GM23338 (cell line): ENCODE data around the gene ARHGAP42. TPM values are rescaled to one million over a fixed set of nuclear protein-coding genes. Genes with fewer than 3 reads are reported as not detected.

Source experiments
- ATAC-seq: fragments of 200-7000 bp; cut with Tn5 transposase; 3 replicates; pipeline ENCODE4 v1.9.1; 2020
- DNase-seq: peaks from one replicate; pipeline ENCODE4 v3.0.0-alpha.2; 2015; ENCODE audit warnings: low spot score
- H2AFZ ChIP-seq: fragments of 200-600 bp; sonication (generic); 2 replicates; pipeline ENCODE4 v1.8.0; 2016; ENCODE audit warnings: antibody characterized with exemption, mild to moderate bottlenecking, moderate library complexity
- H3F3A ChIP-seq: fragments of 200-600 bp; sonication (generic); replicated peaks from 2 replicates; pipeline ENCODE4 v1.8.0; 2017; ENCODE audit warnings: antibody characterized with exemption, mixed run types, low read depth
- H3K27ac ChIP-seq: fragments of 200-600 bp; sonication (generic); 2 replicates; pipeline ENCODE4 v1.6.1; 2016; ENCODE audit warnings: low read depth
- H3K27me3 ChIP-seq: fragments of 200-600 bp; sonication (generic); 2 replicates; pipeline ENCODE4 v1.8.0; 2016; ENCODE audit warnings: mild to moderate bottlenecking, mixed run types, moderate library complexity; ENCODE audit not compliant: insufficient read depth
- H3K36me3 ChIP-seq: fragments of 200-600 bp; sonication (generic); 2 replicates; pipeline ENCODE4 v1.8.0; 2016; ENCODE audit warnings: mild to moderate bottlenecking; ENCODE audit not compliant: insufficient read depth
- H3K4me1 ChIP-seq: fragments of 200-600 bp; sonication (generic); 2 replicates; pipeline ENCODE4 v1.8.0; 2016; ENCODE audit warnings: mild to moderate bottlenecking, moderate library complexity; ENCODE audit not compliant: insufficient read depth
- H3K4me2 ChIP-seq: fragments of 200-600 bp; sonication (generic); 2 replicates; pipeline ENCODE4 v1.7.1; 2017; ENCODE audit warnings: mixed run types
- H3K4me3 ChIP-seq: fragments of 200-600 bp; sonication (generic); 2 replicates; pipeline ENCODE4 v1.6.1; 2016; ENCODE audit warnings: mixed run types
- H3K79me2 ChIP-seq: fragments of 200-600 bp; sonication (generic); replicated peaks from 2 replicates; pipeline ENCODE4 v1.8.0; 2017; ENCODE audit warnings: mild to moderate bottlenecking; ENCODE audit not compliant: insufficient read depth
- H3K9me2 ChIP-seq: fragments of 200-600 bp; sonication (generic); 2 replicates; pipeline ENCODE4 v1.8.0; 2017; ENCODE audit not compliant: insufficient read depth
- H4K20me1 ChIP-seq: fragments of 200-600 bp; sonication (generic); replicated peaks from 2 replicates; pipeline ENCODE4 v1.8.0; 2017; ENCODE audit warnings: mild to moderate bottlenecking; ENCODE audit not compliant: insufficient read depth
- H3K27ac Mint-ChIP-seq: 2 replicates; pipeline ENCODE4 v1.8.0; 2020; ENCODE audit warnings: inconsistent platforms, mild to moderate bottlenecking, moderate library complexity, mixed read lengths
- H3K27me3 Mint-ChIP-seq: 3 replicates; pipeline ENCODE4 v1.8.0; 2022; ENCODE audit warnings: low read depth, mild to moderate bottlenecking, moderate library complexity, mixed read lengths, inconsistent platforms; ENCODE audit not compliant: insufficient read depth, poor library complexity
- H3K36me3 Mint-ChIP-seq: 3 replicates; pipeline ENCODE4 v1.8.0; 2021; ENCODE audit warnings: low read depth, mild to moderate bottlenecking, inconsistent platforms, moderate library complexity, mixed read lengths
- H3K4me1 Mint-ChIP-seq: 3 replicates; pipeline ENCODE4 v1.8.0; 2020; ENCODE audit warnings: mild to moderate bottlenecking, inconsistent platforms, mixed read lengths
- H3K4me3 Mint-ChIP-seq: 3 replicates; pipeline ENCODE4 v1.8.0; 2021; ENCODE audit warnings: moderate library complexity, mild to moderate bottlenecking, inconsistent platforms, mixed read lengths
- H3K9me3 Mint-ChIP-seq: 3 replicates; pipeline ENCODE4 v1.8.0; 2020; ENCODE audit warnings: moderate library complexity, mild to moderate bottlenecking, inconsistent platforms, mixed read lengths
- CREB1 ChIP-seq: fragments of 250-450 bp; sonication (Bioruptor Pico); IDR thresholded peaks from 2 replicates; pipeline ENCODE4 v1.5.0; 2020; ENCODE audit warnings: low read depth, mild to moderate bottlenecking, moderate library complexity
- CTCF ChIP-seq, 2 experiments: fragments of 200-600 bp in 1 of 2; sonication (generic) in 1 of 2; conservative IDR thresholded peaks; 2 replicates each; pipeline versions ENCODE4 v1.5.1 to v1.6.1; 2016 to 2017; ENCODE audit warnings: antibody characterized with exemption in 2 of 2, low read depth in 2 of 2, mild to moderate bottlenecking in 2 of 2, moderate library complexity in 1 of 2
- EZH2 ChIP-seq: fragments of 200-600 bp; sonication (generic); IDR thresholded peaks from one replicate; pipeline ENCODE4 v1.8.0; 2017; ENCODE audit warnings: antibody characterized with exemption, mild to moderate bottlenecking, low read depth; ENCODE audit not compliant: unreplicated experiment
- EZH2phosphoT487 ChIP-seq: fragments of 200-600 bp; sonication (generic); IDR thresholded peaks from one replicate; pipeline ENCODE4 v1.8.1; 2018; ENCODE audit warnings: antibody characterized with exemption; ENCODE audit not compliant: unreplicated experiment
- JUNB ChIP-seq: IDR thresholded peaks from one replicate; pipeline ENCODE4 v1.6.1; 2016; ENCODE audit warnings: antibody characterized with exemption; ENCODE audit not compliant: unreplicated experiment
- NANOG ChIP-seq: IDR thresholded peaks from 2 replicates; pipeline ENCODE4 v1.6.1; 2016; ENCODE audit warnings: antibody characterized with exemption, borderline replicate concordance
- POLR2AphosphoS5 ChIP-seq: IDR thresholded peaks from 2 replicates; pipeline ENCODE4 v1.6.1; 2016; ENCODE audit warnings: antibody characterized with exemption, low read depth
- REST ChIP-seq: IDR thresholded peaks from one replicate; pipeline ENCODE4 v1.6.1; 2018; ENCODE audit warnings: antibody characterized with exemption; ENCODE audit not compliant: unreplicated experiment
- STAT1 ChIP-seq: IDR thresholded peaks from one replicate; pipeline ENCODE4 v1.6.1; 2016; ENCODE audit warnings: antibody characterized with exemption; ENCODE audit not compliant: unreplicated experiment
- ZNF114 ChIP-seq: fragments of 250-450 bp; sonication (Bioruptor Pico); IDR thresholded peaks from 2 replicates; pipeline ENCODE4 v1.5.0; 2020; ENCODE audit warnings: mild to moderate bottlenecking, moderate library complexity
- ZNF331 ChIP-seq: fragments of 250-450 bp; sonication (Bioruptor Pico); IDR thresholded peaks from 2 replicates; pipeline ENCODE4 v1.5.0; 2020; ENCODE audit warnings: low read depth, mild to moderate bottlenecking, moderate library complexity
- ZNF462 ChIP-seq: fragments of 250-450 bp; sonication (Bioruptor Pico); IDR thresholded peaks from 2 replicates; pipeline ENCODE4 v1.5.0; 2020; ENCODE audit warnings: mild to moderate bottlenecking, moderate library complexity
- polyA plus RNA-seq: library from polyadenylated mRNA; unstranded; fragments of >200 nt; fragmentation: Nextera tagmentation; extraction: Ambion mirVana; gene quantifications from 2 replicates; pipeline ENCODE4 v1.2.1, GENCODE V29; 2016
- total RNA-seq: library from RNA; depleted of rRNA; stranded (reverse); fragments of >200 nt; shearing (Covaris generic); gene quantifications from 2 replicates; pipeline ENCODE4 v1.2.3, GENCODE V29; 2014

Gene ARHGAP42
- total and polyA plus RNA-seq, 2 experiments from 2014 or later: 23.7 to 35.7 TPM

GRCh38 chr11:100777103-100777502, 90.0 kb downstream of the ARHGAP42 start:
- peaks cover 6% of the 10 kb centered on the region; the same call in 1 of the 2 replicates for H3K4me1 ChIP-seq
- TF ChIP-seq CREB1 (CRISPR knock-in tag): no peak
- TF ChIP-seq JUNB: no peak
- TF ChIP-seq CTCF (conservative IDR thresholded peaks at IDR 0.05; ENCODE audit: low read depth in 2 of 2): no peak
- no peak for TF ChIP-seq REST
- no peak for TF ChIP-seq EZH2
- no peak for TF ChIP-seq ZNF331 (CRISPR knock-in tag)
- TF ChIP-seq ZNF462: no peak
- no peak for TF ChIP-seq ZNF114 (CRISPR knock-in tag)
- no peak for TF ChIP-seq POLR2AphosphoS5
- TF ChIP-seq STAT1: no peak
- TF ChIP-seq NANOG: no peak
- no peak for TF ChIP-seq EZH2phosphoT487
- Mint-ChIP-seq H3K36me3 (no peaks in the 10 kb centered on the region), H3K27ac (peak overlapping the region; percentile 8; the same call in 1 of the 2 replicates), H3K27me3 (peaks cover 1% of the 10 kb centered on the region), H3K4me1 (peaks cover 15% of the 10 kb centered on the region), H3K4me3 (no peak overlapping the region), H3K9me3 (no peaks in the 10 kb centered on the region)
- ATAC-seq (no peak), DNase-seq (no peak)
- no peaks in the 10 kb centered on the region for H3F3A ChIP-seq
- H3K27ac ChIP-seq: no peak overlapping the region
- H3K27me3 ChIP-seq: no peaks in the 10 kb centered on the region
- H3K4me2 ChIP-seq: no peak overlapping the region
- no peak overlapping the region for H2AFZ ChIP-seq
- H3K36me3 ChIP-seq: no peaks in the 10 kb centered on the region
- no peaks in the 10 kb centered on the region for H3K9me2 ChIP-seq
- H3K79me2 ChIP-seq: peaks cover 5% of the 10 kb centered on the region
- no peak overlapping the region for H3K4me3 ChIP-seq
- H4K20me1 ChIP-seq: no peaks in the 10 kb centered on the region
